Umbilical cord (tissue), 2 donors: ENCODE measurements around the gene KDM2B. TPM values are rescaled to one million over a fixed set of nuclear protein-coding genes. Genes with fewer than 3 reads are reported as not detected.

ENCODE experiments used
- DNase-seq: peaks from one replicate; pipeline ENCODE4 v3.0.0-alpha.2; 2015; ENCODE audit warnings: low spot score
- total RNA-seq: library from RNA; depleted of rRNA; stranded (reverse); fragments of >200 nt; gene quantifications from one replicate; pipeline ENCODE4 v1.2.3, GENCODE V29; 2014; ENCODE audit warnings: low replicate concordance; ENCODE audit not compliant: insufficient read depth

Gene KDM2B
- total RNA-seq, 1 donor from 2014 or later, result 8.4 TPM

- DNase-seq, result no peak
Measured at GRCh38 chr12:121464331-121464730, 116.5 kb downstream of the KDM2B start.

- DNase-seq, result no peak
Measured at GRCh38 chr12:121461048-121461447, 119.8 kb downstream of the KDM2B start.

DNA sequence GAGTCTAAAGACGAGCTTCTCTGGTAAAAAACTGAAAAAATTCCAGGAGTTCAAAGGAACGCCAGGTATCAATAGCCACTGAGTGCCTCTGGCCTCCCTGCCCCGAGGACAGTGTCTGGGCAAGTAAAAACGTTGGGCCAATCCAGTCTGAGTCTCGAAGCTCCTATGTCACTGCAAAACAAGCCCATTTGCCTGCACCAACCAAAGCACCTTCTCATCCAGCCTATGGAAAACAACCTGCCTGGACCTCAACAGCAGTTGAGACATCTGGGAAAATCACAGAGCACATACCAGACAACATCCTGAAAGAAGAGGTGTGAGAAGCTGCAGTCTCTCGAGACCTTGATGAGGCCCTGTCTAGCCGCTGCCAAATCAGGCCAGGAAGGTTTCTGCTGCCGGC, 124.3 kb downstream of the KDM2B start:
- no peak for DNase-seq

DNA sequence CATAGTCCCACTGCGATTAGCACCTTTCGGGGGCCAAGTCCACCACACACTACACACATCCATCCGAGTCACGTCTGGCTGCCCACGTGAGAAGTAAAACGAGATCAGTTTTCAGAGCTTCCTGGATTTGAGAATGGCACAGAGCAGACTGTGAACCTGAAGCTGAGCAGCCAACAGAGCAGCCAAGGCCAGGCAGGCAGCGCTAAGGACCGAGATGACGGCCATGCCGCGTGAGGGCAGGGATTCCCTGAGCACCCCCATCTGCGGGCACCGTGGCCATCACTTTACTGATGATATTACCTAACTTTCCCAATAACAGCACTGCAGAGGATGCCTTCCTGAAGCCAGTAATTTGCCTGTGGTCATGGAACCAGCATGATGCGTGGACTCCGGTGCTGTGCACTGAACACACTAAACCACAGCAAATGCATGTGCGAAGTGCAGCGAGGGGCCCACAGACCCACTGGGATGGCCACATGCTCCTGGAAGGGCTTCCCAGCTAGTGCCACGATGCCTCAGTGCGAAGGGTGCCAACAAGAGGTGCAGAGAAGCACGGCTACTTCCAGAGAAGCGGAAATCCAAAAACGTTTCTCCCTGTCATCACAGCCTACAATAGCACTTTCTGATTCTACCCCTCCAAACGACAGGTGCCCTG, 124.9 kb downstream of the KDM2B start:
- no peak for DNase-seq

- no peak for DNase-seq
Measured at GRCh38 chr12:121454921-121455320, 125.9 kb downstream of the KDM2B start.

GRCh38 chr12:121453629-121454028, 127.2 kb downstream of the KDM2B start:
- no peak for DNase-seq

DNA sequence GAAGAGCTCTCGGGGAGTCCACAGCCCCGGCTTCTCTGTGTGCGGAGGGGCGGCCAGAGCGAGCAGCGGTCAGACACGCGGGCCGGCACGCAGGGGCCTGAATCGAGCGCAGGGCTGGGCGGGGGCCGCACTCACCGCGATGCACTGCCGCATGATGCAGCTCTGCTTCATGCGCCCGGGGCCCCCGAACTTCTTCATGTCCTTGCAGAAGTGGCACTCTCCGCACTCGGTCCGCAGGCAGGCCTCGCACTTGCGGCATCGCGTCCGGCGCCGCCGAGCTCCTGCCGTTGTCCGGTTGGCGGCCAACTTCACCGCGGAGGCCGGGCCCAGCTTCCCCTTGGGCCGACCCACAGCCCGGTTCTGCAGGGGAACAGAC, 127.8 kb downstream of the KDM2B start:
- DNase-seq, result no peak

DNA sequence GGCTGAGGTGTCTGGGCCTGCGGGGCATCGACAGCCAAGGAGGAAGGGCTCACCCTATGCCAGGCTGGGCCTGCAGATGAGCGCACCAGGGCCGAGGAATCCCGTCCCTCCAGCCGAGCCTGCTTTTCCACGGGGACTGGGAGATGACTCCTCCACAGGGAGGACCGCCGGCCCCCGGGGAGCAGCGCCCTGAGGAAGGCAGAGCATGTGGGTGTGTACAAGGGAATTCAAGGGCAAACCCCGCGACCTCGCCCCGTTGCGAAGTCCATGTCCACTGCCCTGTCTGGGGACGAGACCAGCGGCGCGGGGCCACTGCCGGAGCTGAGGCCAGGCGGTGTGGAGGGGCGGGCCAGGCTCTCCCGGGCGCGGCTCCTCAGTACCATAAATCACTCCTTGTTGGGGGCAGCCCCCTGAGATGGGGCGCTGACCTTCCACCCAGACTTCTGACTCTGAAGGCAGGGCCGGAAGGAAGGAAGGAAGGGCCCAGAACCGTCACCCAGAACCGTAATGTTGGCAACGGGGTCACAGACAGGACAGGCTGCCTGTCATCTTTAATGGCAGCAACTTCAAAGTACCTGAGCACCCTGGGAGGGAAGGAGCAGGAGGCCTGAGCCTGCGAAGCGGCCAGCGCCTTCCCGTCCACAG, 128.4 kb downstream of the KDM2B start:
- DNase-seq, result peak; percentile 59

DNA sequence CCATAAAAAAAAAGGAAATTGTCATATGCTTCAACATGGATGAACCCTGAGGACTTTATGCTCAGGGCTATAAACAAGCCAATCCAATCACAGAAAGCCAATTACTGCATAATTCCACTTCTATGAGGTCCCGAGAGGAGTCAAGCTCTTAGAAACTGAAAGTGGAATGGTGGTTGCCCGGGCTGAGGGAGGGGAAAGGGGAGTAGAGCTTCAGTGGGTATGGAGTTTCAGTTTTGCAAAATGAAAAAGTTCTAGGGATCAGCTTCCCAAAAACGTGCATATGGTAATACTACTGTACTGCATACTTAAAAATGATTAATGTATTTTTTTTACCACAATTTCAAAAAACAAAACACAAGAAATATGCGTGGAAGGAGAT, 128.9 kb downstream of the KDM2B start:
- DNase-seq, result no peak

GRCh38 chr12:121448771-121449315, 132.0 kb downstream of the KDM2B start:
- no peak for DNase-seq

GRCh38 chr12:121446750-121447149, 134.1 kb downstream of the KDM2B start:
- DNase-seq, result no peak

GRCh38 chr12:121444842-121445202, 136.0 kb downstream of the KDM2B start:
- DNase-seq, result no peak

GRCh38 chr12:121443911-121444841, 136.6 kb downstream of the KDM2B start:
- no peak for DNase-seq

DNA sequence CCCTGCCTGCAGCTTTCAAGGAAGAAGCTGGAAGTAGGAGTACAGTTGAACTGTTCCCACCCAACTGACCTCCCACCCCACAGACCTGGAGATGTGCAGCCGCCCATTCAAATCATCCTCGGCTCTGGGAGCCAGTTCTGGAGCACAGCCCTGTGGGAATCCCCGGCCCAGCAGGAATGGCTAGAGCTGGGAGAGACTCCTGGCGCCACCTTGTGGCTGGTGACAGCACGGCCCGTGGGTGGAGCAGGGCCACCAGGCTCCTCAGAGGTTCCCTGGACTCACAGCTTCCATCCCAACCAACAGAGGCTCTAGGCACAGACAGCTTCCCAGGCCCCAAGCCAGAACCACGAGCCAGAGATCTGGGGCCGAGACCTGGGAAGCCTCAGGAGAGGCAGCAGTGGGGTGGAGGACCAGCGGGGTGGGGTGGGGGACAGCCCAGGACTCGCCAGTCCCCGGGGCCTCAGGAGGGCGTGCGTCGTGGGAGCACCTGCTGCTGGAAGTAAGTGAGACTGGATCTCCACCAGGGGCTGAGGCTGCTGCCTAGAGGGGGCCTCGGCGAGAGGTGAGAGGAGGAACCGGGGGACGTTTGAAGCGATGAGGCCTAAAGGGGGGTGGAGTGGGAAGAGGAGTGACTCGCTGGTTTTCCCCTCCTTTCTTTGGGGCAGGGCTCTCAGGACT, 137.5 kb downstream of the KDM2B start:
- DNase-seq, result peak; percentile 64

GRCh38 chr12:121442028-121442948, 138.5 kb downstream of the KDM2B start:
- no peak for DNase-seq

DNA sequence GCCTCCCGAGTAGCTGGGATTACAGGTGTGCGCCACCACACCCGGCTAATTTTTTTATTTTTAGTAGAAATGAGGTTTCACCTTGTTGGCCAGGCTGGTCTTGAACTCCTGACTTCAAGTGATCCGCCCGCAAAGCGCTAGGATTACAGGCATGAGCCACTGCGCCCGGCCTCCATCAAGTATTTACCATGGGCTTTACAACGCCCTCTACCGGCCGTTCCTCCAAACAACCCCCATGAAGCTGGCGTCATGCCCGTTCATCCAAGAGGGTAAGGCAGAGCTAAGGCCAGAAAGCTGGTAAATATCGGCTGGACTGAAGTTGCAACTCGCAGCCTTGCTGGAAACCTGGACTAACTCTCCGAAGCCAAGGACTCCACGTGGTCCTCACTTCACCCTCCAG, 139.3 kb downstream of the KDM2B start:
- no peak for DNase-seq

- DNase-seq, result no peak
Measured at GRCh38 chr12:121440768-121441167, 140.1 kb downstream of the KDM2B start.

GRCh38 chr12:121439715-121440114, 141.1 kb downstream of the KDM2B start:
- DNase-seq, result no peak

- DNase-seq, result no peak
Measured at GRCh38 chr12:121438905-121439304, 141.9 kb downstream of the KDM2B start.

DNA sequence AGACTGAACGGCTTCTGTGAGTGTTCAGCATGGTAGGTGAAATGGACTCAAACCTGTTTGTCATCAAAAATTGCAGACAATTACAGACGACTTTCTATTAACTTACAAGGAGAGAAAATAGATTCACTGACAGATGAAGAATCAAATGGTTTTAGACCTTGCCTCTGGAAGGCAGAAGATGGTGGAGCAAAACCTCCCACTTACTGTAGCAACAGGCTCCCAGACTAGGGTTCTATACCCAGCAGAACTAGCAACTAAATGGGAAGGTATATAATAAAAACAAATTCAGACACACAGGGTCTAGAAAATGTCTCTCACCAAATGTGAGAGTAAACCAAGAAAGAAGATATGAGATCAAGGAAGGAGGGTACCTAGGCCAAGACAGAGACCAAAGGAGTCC, 144.1 kb downstream of the KDM2B start:
- no peak for DNase-seq
